ENCODE measurements around the gene PHKB.

- TF ChIP-seq POLR2AphosphoS5 (IDR thresholded peaks at IDR 0.05; ENCODE audit: low read depth, low read length) (no peak), POLR2A (IDR thresholded peaks at IDR 0.05; ENCODE audit: low read depth, low read length) (no peak), TAF1 (IDR thresholded peaks at IDR 0.05; ENCODE audit: borderline replicate concordance, low read depth, low read length) (no peak)
Observed at GRCh38 chr16:47492036-47492427, 30.9 kb downstream of the PHKB start.

Data from GM12892 (cell line).